Measurements from ENCODE around the gene OPN3.

The OPN3 gene

DNA sequence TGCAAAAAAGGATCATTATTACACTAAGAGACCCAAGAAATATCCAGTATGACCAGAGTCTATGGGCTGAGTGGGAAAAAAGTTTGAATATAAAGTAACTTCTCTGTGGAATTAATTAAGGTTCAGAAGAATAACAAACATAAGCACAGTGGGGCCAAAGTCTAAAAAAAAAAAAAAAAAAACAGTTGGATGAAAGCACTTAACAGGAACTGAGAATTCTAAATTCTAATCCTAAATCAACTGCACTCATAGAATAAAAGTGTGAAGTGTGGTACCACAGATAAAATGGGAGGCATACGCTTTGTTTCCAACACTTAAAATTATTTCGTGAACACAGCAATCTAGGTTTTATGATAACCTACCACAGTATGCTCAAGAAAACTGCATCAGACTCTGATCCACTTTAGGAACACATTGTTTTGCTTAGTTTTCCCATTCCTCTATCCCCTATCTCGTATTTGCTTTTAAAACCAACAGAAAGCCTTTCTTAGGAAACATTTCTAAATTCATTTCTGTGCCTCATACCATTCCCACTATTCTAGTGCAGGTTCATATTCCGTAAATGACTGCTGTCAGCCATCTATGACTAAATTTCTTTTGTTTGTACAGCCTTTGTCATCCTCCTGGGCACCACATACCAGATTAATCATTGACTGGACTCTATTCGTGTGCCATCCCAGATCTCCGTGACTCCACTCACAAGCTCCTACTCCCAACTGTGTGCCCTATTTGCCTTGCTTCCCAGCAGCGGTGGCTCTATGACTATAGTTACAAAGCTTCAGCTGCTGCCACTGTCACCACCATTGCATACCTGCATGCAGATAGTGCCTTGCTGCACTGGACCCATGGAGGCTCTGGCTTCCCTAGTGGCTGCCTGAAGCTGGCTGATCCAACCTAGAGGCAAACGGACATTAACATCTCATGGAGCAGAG, 24.9 kb downstream of the OPN3 start:
- DNase-seq (ENCODE audit: low read depth), result no peak

DNA sequence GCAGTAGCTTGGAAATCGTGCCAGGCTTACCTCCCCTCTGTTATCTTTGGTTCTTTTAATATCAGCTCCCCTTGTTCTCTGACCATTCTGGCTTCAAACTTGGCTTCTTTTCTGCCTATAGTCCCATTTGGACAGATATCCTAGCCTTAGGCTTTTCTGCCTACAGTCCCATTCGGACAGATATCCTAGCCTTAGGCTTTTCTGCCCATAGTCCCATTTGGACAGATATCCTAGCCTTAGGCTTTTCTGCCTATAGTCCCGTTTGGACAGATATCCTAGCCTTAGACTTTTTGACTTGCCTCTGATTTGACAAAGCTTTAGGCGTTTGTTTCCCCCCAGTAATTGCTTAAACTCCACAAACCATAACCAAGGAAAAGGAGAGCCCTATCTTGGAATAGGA, 25.6 kb downstream of the OPN3 start:
- DNase-seq (ENCODE audit: low read depth), result no peak

DNA sequence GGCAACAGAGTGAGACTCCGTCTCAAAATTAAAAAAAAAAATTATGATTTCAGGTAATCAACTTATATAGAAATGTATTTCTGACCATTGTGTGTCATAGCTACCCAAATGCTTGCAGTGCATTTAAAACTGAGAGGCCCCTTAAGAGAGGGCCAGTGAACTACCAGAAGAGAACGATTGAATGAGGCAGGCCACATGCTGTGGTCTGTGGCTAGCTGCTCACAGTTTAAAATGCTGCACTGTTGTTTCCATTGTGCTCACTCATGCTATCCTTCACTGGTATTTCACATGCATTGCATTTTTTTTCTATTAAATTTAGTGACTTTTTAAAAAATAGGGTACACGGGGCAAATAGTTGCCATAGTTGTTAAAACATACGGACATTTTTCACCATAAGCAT, 26.0 kb downstream of the OPN3 start:
- DNase-seq (ENCODE audit: low read depth), result no peak

DNA sequence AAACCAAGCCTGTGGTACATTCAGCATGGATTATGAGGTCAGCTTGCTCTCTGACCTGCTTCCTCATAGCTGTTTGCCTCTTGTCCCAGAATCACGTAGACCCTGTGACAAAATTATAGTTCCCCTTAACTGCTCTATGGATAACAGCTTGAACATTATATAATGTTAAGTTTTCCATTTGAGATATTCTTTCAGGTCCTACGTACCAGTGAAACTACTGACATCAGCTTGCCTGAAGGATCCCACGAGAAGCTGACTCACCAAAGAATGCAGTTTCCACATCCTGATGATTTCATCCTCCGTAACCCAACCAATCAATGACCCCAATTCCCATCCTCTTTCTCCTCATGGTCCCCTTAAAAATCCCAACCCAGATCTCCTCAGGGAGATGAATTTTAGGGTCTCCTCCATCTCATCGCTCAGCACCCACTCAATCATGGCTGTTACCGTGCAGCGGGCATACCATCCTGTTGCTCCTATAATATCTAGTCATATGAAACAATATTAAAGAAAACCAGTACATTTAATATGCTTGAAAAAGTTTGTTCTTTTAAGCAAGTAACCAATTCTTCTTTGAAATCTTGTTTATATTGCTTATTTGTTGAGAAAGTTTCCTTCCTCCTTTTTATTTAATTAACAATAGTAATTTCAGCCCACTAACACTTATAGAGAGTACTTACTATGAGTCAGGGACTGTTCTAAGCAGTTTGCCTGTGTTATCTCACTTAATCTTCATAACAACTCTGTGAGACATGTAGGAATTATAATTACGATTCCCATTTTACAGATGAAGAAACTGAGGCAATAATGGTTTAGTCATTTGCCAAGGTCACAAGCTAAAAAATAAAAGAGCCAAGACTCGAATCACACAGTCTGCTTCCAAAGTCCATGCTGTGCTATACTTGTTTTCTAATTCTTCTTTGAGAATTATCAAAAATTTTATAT, 27.4 kb downstream of the OPN3 start:
- DNase-seq (ENCODE audit: low read depth), result no peak

DNA sequence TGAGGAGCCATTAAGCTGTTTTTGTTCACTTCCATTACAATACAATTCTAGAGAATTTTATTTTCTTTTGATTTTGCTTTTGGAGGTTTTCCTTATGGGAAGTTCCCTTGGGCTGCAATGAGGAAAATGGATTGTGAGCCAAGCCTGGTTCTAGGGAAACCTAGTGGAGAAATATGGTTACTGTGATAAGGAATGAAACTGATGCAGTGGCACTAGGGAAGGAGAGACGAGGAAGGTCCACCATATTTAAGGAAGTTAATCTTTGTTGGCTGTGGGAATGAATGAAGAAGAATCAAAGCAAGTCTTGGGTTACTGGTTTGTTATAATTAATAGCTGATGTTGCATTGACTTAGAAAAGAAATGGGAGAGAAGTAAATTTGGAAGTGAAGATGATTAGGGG, 28.4 kb downstream of the OPN3 start:
- no peak for DNase-seq (ENCODE audit: low read depth)

DNA sequence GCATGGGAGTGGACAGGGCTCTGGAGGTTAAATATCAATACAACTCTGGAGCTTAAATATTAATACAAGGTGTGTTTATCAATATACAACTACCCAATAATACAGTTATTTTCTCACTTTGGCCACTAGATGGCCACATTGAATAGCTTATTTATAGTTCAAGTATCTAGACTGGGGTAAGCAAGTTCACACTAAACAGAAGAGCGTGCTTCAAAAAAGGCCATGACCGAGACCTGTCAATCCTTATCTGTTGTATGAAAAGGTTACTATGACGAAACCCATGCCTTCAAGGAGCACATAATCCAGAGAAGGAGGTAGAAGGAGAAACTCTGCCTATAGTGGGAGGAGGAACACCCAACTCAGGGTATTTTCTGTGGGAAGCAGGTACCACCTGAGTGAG, 29.1 kb downstream of the OPN3 start:
- DNase-seq (ENCODE audit: low read depth), result no peak

DNA sequence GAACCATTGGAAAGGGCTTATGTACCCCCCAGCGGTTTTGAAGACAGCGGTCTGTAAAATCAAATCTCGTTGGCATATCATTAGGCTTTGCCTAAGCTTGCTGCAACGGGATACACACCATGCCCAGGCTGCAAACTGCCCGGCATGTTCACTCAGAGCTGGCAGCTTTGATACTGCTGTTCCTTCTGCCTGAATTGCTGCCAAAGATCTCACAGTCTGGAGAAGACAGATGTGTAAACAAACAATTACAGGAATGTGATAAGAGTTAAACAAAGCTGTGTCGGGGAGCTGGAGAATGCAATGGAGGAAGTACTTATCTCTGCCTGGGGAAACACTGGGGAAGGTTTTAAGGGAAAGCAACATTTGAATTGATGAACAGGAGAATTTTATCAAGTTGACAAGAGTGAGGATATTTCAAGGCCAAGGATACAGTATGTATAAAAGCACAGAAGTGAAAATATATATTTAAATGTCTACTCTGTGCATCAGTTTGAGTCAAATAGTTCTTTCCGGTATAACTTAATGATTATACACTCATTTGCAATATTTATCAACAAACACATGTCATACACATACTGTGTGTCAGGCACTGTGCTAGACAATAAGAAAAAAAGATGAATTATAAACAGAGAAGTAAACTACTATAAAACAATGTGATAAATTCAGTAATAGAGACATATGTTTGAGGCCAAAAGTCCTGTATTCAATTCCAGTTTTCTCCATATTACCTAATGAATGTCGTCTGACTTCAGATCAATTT, 29.9 kb downstream of the OPN3 start:
- DNase-seq (ENCODE audit: low read depth), result no peak

DNA sequence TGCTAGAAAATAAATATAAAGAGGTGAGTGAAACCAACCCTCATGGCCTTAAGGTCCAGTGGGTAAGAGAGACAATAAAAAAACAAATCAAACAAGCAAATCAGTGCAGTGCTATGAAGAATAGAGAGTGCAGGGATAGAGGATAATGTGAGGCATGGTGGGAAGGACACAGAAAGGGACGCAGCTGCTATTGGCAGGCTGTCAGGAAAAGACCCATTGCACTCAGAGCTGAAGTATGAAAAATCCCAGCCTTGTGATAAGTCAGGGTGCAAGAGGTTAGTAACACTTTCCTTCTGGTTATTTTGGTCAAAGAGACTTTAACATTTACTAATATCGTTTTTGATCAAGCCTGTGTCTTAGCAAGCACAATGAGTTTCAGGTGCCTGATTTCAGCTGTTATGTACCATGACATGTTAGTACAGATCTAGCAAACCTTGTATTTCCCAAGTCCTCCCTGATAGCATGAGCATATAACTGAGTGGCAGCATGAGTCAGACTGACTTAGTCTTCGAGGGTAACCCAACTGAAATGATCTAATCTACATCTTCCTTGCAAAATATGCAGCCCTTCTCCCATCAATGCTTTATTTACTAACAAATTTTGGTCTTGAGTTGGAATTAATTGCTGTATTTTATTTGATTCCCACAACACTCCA, 31.7 kb downstream of the OPN3 start:
- no peak for DNase-seq (ENCODE audit: low read depth)

DNA sequence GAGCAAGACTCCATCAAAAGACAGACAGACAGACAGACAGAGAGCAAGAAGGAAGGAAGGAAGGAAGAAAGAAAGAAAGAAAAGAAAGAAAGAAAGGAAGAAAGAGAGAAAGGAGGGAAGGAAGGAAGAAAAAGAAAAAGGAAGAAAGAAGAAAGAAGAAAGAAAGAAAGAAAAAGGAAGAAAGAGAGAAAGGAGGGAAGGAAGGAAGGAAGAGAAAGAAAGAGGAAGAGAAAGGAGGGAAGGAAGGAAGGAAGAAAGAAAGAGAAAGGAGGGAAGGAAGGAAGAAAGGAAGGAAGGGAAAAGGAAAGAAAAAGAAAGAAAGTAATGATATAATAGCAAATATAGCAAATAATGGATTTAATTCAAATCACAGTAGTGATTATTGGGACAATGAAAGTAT, 32.7 kb downstream of the OPN3 start:
- no peak for DNase-seq (ENCODE audit: low read depth)

DNA sequence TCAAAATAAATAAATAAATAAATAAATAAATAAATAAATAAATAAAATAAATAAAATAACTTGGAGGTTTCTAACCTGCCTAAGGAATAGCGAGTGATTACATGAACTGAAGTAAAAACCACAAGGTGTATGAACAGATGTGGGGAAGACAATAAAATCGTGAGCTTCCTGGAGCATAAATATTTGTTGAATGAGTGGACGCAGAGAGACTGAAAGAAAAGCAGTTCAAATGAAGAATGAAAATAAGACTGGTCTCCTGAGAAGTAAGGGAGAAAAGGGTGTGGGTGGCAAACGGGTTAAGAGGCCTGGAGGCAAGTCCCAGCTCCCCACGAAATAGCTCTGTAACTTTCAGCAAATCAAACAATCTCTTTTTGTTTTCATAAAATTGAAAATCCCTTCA, 33.6 kb downstream of the OPN3 start:
- no peak for DNase-seq (ENCODE audit: low read depth)

DNA sequence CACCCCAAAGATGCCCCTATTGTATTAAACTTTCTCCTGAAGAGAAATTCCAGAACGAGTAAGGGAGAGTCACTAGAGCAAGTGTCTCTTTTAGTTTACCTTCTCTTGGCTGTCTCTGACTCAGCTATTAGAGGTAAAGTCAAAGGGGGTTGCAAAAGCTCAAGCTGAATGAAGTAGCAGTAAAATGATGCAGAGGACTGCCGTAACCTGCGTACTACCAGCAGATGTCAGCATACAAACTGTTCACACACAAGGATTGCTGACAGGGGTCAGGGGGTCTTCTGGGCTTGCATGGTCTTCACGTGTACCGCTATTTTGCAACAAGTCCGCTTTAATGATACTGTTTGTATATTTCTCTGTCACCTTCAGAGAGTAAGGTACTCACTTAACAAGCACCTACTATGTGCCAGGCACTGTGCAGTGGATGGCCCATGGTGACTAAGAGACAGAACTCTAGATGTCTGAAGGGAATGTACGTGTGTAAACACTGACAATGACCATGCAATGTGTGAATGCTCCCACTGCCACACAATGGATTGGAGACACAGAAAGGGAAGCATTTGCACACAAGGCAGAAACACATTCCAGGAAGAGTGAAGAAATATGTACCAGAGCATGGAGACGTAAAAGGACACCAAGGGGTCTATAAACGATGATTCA, 34.9 kb downstream of the OPN3 start:
- no peak for DNase-seq (ENCODE audit: low read depth)

DNA sequence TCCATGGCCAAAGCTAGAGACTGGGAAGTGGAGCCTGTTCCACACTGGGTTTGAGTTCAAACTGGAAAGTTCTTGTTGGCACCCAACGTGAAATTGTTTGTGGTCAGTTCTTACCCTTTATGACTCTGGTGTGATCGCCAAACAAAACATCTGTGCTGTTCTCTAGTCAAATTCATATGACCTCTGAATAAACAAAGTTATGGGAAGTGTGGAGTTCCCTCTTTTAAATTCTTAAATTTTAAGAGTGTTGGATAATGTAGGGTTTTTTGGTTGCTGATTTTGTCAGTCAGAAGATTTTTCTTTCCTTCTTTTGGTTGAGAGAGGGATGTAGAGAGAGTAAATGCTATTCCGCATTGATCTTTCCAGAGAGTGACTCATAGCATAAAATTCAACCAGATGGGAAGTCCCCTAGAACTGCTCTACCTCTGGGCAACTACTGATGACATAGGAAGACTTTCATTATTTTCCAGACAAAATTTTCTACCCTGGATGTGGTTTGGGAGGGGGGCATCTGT, 36.4 kb downstream of the OPN3 start:
- no peak for DNase-seq (ENCODE audit: low read depth)

DNA sequence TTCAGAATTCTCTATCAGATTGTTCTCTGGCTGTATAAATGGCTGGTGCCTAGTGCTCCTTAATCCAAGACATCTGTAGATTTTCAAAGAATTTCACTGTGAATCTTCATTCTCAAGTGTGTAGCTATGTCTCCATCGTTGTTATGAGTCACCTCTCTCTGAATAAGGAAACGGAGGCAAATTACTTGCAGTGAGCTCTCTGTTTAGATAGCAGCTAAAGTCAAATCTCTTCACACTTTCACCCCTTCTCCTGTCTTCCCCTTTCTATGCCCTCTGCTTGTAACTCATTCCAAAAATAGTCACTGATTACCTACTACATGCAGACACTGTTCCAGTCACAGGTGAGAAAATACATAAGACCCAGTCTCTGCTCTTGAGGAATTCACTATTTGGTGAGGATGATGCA, 39.7 kb downstream of the OPN3 start:
- no peak for DNase-seq (ENCODE audit: low read depth)

DNA sequence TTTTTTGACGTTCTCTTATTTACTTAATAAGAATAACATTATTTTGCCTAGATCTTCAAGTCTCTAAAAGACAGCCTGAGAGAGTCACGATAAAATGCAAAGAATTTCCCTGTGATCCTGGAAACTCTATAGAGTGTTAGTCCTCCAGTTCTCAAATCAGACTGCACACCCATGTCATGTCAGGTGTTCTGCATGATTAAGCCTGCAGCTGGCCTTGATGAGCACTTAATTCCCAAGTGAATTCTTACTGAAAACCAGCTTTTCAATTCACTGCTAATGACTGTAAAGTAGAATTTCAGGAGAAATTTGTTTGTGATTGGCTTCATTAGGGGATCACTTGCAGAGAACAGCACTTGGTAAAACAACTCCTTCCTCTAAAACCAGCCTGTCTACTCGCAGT, 41.9 kb downstream of the OPN3 start:
- no peak for DNase-seq (ENCODE audit: low read depth)

DNA sequence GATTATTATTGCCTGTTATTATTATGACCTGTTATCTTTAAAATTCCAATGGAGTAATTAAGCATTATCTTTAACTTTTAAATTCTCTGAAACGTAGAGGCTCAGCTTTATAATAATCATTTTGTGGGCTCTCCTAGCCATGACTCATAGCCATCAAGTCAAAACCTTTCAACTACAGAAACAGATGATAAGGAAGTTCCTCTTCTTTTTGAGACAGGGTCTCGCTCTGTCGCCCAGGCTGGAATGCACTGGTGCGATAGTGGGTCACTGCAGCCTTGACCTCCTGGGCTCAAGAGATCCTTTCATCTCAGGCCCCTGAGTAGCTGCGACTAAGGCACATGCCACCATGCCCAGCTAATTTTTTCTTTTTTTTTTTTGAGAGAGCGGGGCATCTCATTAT, 43.5 kb downstream of the OPN3 start:
- DNase-seq (ENCODE audit: low read depth), result no peak

DNA sequence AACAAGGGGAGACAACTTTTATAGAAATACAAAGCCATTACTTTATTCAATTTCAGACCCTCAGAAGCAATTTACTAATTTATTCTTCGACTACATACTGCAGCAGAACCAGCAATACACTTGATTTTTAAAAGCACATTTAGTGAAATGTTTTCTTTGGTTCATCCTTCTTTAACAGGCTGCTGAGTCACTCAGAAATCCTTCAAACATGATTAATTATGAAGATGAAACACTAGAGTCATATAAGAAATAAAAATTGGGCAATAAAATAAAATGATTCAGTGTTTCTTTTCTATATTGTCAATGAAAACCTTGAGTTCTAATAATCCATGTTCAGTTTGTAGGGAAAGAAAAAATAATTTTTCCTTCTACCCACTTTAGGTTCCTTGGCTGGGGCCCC, 47.0 kb downstream of the OPN3 start:
- no peak for DNase-seq (ENCODE audit: low read depth)

DNA sequence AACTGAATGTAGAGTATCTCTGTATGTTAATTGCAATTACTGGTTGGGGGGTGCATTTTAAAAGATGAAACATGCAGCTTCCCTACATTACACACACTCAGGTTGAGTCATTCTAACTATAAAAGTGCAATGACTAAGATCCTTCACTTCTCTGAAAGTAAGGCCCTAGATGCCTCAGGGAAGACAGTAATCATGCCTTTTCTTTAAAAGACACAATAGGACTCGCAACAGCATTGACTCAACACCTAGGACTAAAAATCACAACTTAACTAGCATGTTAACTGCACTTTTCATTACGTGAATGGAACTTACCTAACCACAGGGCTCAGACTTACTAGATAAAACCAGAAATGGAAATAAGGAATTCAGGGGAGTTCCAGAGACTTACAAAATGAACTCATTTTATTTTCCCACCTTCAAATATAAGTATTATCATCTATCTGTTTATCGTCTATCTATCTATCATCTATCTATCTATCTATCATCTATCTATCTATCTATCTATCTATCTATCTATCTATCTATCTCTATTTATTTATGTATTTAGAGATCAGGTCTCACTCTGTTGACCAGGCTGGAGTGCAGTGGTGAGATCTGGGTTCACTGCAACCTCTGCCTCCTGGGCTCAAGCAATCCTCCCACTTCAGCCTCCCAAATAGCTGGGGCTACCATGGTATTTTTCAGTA, 47.8 kb downstream of the OPN3 start:
- DNase-seq (ENCODE audit: low read depth), result no peak

DNA sequence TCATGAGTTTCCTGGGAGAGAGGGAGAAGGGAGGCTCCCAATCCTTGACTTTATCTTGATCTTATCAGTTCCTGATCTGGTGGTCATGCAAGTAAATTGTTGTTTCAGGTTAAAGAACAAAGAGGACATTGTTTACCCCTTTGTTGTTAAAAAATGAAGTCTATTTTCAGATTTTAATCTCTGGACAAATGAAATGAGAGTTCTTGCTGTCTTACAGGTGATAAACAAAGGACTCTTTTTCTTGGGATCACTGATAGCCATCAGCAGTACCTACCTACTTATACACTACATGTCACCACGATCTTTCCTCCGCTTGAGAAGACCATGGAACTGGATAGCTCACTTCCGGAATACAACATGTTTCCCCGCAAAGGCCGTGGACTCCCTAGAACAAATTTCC, 48.4 kb downstream of the OPN3 start:
- no peak for DNase-seq (ENCODE audit: low read depth)

DNA sequence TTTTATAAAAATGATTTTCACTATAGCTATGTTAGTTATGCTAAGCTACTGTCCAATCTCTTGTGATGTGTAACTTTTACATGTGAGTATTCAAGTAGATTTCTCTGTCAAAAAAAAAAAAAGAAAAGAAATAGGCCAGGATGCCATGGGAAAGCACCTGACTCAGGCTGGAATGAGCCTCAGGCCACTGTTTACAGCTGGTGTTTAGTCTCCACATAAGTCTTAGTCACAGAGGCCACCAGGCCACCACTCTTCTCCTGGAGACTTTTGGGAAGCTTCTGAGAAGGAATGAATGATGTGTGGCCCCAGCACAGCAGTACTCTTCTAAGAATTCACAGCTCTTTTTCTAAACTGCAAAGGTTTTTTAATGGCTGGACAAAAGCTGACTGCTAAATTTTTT, 48.9 kb downstream of the OPN3 start:
- no peak for DNase-seq (ENCODE audit: low read depth)

DNA sequence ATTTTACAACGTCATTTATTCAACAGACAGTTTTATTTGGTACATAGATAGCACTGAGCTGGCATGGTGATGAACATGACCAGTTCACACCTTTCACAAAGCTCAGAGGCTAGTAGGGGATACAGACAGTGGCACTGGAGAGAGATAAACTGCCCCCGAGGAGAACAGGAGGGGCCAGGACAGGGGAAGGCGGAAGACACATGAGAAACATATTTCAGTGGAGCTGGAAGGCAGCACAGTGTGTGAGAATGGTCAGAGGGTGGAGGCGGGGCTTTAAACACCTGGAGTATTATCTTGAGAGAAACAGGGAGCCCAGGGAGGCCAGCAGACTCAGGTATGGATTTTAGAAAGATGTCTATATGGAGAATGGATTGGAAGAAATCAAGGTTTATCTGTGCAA, 49.5 kb downstream of the OPN3 start:
- DNase-seq (ENCODE audit: low read depth), result no peak
